H1 (cell line): ENCODE results near the gene MT1H. TPM values are rescaled to one million over a fixed set of nuclear protein-coding genes. Genes with fewer than 3 reads are reported as not detected.

ENCODE experiments used
- CTCF ChIA-PET: fragments of 300-600 bp; sonication (Branson Sonifier 250); formaldehyde crosslinking; loops from one replicate; lab custom pipeline; 2021; ENCODE audit not compliant: partially characterized antibody; lab: Charles Lee
- POLR2A ChIA-PET: fragments of 300-600 bp; sonication (Branson Sonifier 250); formaldehyde crosslinking; loops from one replicate; lab custom pipeline; 2021; ENCODE audit warnings: inconsistent platforms; ENCODE audit not compliant: partially characterized antibody; lab: Charles Lee
- DNase-seq, 2 experiments: peaks; one replicate each; pipeline versions ENCODE4 v3.0.0 to v3.0.0-alpha.2; 2010 to 2022; ENCODE audit warnings: low spot score in 2 of 2, low read depth in 1 of 2, mixed read lengths in 1 of 2
- FAIRE-seq: peaks from 2 replicates; lab custom pipeline; 2011; peaks lifted over from hg19 to GRCh38; lab: Jason Lieb, UNC
- H2AFZ ChIP-seq: 2 replicates; pipeline ENCODE4 v1.8.1; 2012; ENCODE audit warnings: low read length, inconsistent platforms
- H2AK5ac ChIP-seq: 2 replicates; pipeline ENCODE4 v1.6.1; 2013; ENCODE audit warnings: low read depth, low read length
- H2BK120ac ChIP-seq: replicated peaks from 2 replicates; pipeline ENCODE3; 2013; ENCODE audit warnings: low read depth, low read length, inconsistent platforms
- H2BK12ac ChIP-seq: 2 replicates; pipeline ENCODE4 v1.6.1; 2013; ENCODE audit warnings: low read depth, low read length
- H2BK15ac ChIP-seq: 2 replicates; pipeline ENCODE4 v1.6.1; 2013; ENCODE audit warnings: low read length
- H2BK20ac ChIP-seq: 2 replicates; pipeline ENCODE4 v1.6.1; 2013; ENCODE audit warnings: low read length
- H2BK5ac ChIP-seq: 2 replicates; pipeline ENCODE4 v1.6.1; 2013; ENCODE audit warnings: low read depth, low read length
- H3K14ac ChIP-seq: 2 replicates; pipeline ENCODE4 v1.6.1; 2013; ENCODE audit warnings: inconsistent platforms; ENCODE audit not compliant: insufficient read length
- H3K18ac ChIP-seq: 2 replicates; pipeline ENCODE4 v1.6.1; 2013; ENCODE audit warnings: low read length; ENCODE audit errors: extremely low read depth
- H3K23ac ChIP-seq: 2 replicates; pipeline ENCODE4 v1.6.1; 2013; ENCODE audit warnings: inconsistent platforms; ENCODE audit not compliant: insufficient read length
- H3K23me2 ChIP-seq: 2 replicates; pipeline ENCODE4 v1.6.1; 2013; ENCODE audit warnings: low read depth, low read length
- H3K27ac ChIP-seq: 2 replicates; pipeline ENCODE4 v1.6.1; 2011; ENCODE audit warnings: low read depth, low read length, inconsistent platforms
- H3K27me3 ChIP-seq, 4 experiments: replicated peaks in 1 of 4; 1 replicate in 1 of 4; 2 replicates in 3 of 4; pipeline versions ENCODE4 v1.6.1 to v1.8.1; 2011 to 2013; ENCODE audit warnings: low read length in 3 of 4, mild to moderate bottlenecking in 3 of 4, inconsistent platforms in 2 of 4, mixed read lengths in 2 of 4, moderate library complexity in 1 of 4; ENCODE audit not compliant: control insufficient read depth in 3 of 4, insufficient read depth in 3 of 4; ENCODE audit errors: extremely low read depth in 1 of 4
- H3K36me3 ChIP-seq, 4 experiments: 2 replicates each; pipeline versions ENCODE4 v1.6.1 to v1.8.1; 2011 to 2013; ENCODE audit warnings: mild to moderate bottlenecking in 4 of 4, low read length in 3 of 4, moderate library complexity in 2 of 4, control low read depth in 1 of 4, inconsistent platforms in 1 of 4; ENCODE audit not compliant: insufficient read depth in 4 of 4, control insufficient read depth in 2 of 4
- H3K4ac ChIP-seq: replicated peaks from 2 replicates; pipeline ENCODE3; 2013; ENCODE audit warnings: low read length, low read depth, mixed read lengths, inconsistent platforms; ENCODE audit not compliant: insufficient read length
- H3K4me1 ChIP-seq, 4 experiments: replicated peaks in 1 of 4; 1 replicate in 1 of 4; 2 replicates in 3 of 4; pipeline versions ENCODE4 v1.6.1 to v1.8.1; 2011 to 2013; ENCODE audit warnings: low read length in 3 of 4, inconsistent platforms in 2 of 4, mixed read lengths in 1 of 4; ENCODE audit not compliant: insufficient read depth in 4 of 4, control insufficient read depth in 3 of 4
- H3K4me2 ChIP-seq, 2 experiments: 2 replicates each; pipeline versions ENCODE4 v1.6.1 to v1.8.1; 2011 to 2013; ENCODE audit warnings: low read depth in 2 of 2, low read length in 2 of 2, control low read depth in 1 of 2, inconsistent platforms in 1 of 2, mild to moderate bottlenecking in 1 of 2; ENCODE audit not compliant: insufficient read depth in 1 of 2
- H3K4me3 ChIP-seq, 4 experiments: fragments of 200-600, 300-600 bp in 1 of 4; sonication (generic), shearing (Covaris generic), sonication (Bioruptor Twin) in 1 of 4; 2 replicates each; pipeline versions ENCODE4 v1.5.1 to v1.8.1; 2011 to 2016; ENCODE audit warnings: low read length in 4 of 4, low read depth in 3 of 4, control low read depth in 2 of 4, inconsistent platforms in 2 of 4, mild to moderate bottlenecking in 2 of 4, mixed read lengths in 1 of 4, moderate library complexity in 1 of 4; ENCODE audit not compliant: insufficient read depth in 2 of 4; ENCODE audit errors: extremely low read depth in 1 of 4
- H3K56ac ChIP-seq: replicated peaks from 2 replicates; pipeline ENCODE3; 2013; ENCODE audit warnings: low read depth, mild to moderate bottlenecking, mixed read lengths, low read length, inconsistent platforms; ENCODE audit not compliant: insufficient read length
- H3K79me1 ChIP-seq: 2 replicates; pipeline ENCODE4 v1.6.1; 2013; ENCODE audit warnings: low read depth, low read length, control low read depth
- H3K79me2 ChIP-seq, 2 experiments: 2 replicates each; pipeline versions ENCODE4 v1.6.1 to v1.8.1; 2012 to 2013; ENCODE audit warnings: low read length in 2 of 2, mild to moderate bottlenecking in 2 of 2, inconsistent platforms in 1 of 2; ENCODE audit not compliant: insufficient read depth in 2 of 2, control insufficient read depth in 1 of 2
- H3K9ac ChIP-seq, 4 experiments: replicated peaks in 1 of 4; 1 replicate in 1 of 4; 2 replicates in 3 of 4; pipeline versions ENCODE4 v1.6.1 to v1.8.1; 2011 to 2013; ENCODE audit warnings: low read depth in 3 of 4, low read length in 3 of 4, control low read depth in 2 of 4, mild to moderate bottlenecking in 2 of 4, moderate library complexity in 2 of 4, inconsistent platforms in 1 of 4; ENCODE audit errors: extremely low read depth in 1 of 4
- H3K9me3 ChIP-seq, 2 experiments: 2 replicates each; pipeline versions ENCODE4 v1.6.1 to v1.8.1; 2012 to 2013; ENCODE audit warnings: mild to moderate bottlenecking in 2 of 2, moderate library complexity in 2 of 2, control low read depth in 1 of 2, inconsistent platforms in 1 of 2, low read depth in 1 of 2, low read length in 1 of 2, mixed read lengths in 1 of 2; ENCODE audit not compliant: insufficient read depth in 2 of 2
- H4K20me1 ChIP-seq, 2 experiments: replicated peaks in 1 of 2; 2 replicates each; pipeline versions ENCODE3 to v1.8.1; 2011 to 2013; ENCODE audit warnings: inconsistent platforms in 2 of 2, low read length in 2 of 2, mild to moderate bottlenecking in 1 of 2; ENCODE audit not compliant: insufficient read depth in 2 of 2, control insufficient read depth in 1 of 2
- H4K5ac ChIP-seq: 2 replicates; pipeline ENCODE4 v1.6.1; 2013; ENCODE audit warnings: low read length, low read depth, mixed read lengths, inconsistent platforms; ENCODE audit not compliant: insufficient read length
- H4K8ac ChIP-seq: 2 replicates; pipeline ENCODE4 v1.8.0; 2013; ENCODE audit warnings: mild to moderate bottlenecking, moderate library complexity, low read length, inconsistent platforms; ENCODE audit not compliant: insufficient read depth; ENCODE audit errors: extremely low read depth
- H4K91ac ChIP-seq: replicated peaks from 2 replicates; pipeline ENCODE3; 2013; ENCODE audit warnings: low read length, mixed read lengths, inconsistent platforms; ENCODE audit not compliant: insufficient read length
- CBX8 ChIP-seq: fragments of 300-800, 300-1000 bp; sonication (generic); IDR thresholded peaks from 2 replicates; pipeline ENCODE4 v1.7.1; 2016; ENCODE audit warnings: low read depth, low read length, borderline replicate concordance
- CREB1 ChIP-seq: IDR thresholded peaks from 2 replicates; pipeline ENCODE4 v1.6.1; 2012; ENCODE audit warnings: inconsistent platforms
- KDM5A ChIP-seq: fragments of 200-600 bp; IDR thresholded peaks from 2 replicates; pipeline ENCODE4 v1.7.1; 2012; ENCODE audit warnings: mild to moderate bottlenecking, low read length, inconsistent platforms, mixed read lengths
- POLR2A ChIP-seq, 2 experiments: IDR thresholded peaks; 1 replicate in 1 of 2; 2 replicates in 1 of 2; pipeline ENCODE4 v1.6.1; 2011; ENCODE audit warnings: low read depth in 2 of 2, low read length in 2 of 2, mild to moderate bottlenecking in 2 of 2; ENCODE audit errors: control extremely low read depth in 1 of 2
- POLR2AphosphoS5 ChIP-seq: IDR thresholded peaks from 2 replicates; pipeline ENCODE4 v1.6.1; 2011; ENCODE audit warnings: low read depth, low read length
- TAF7 ChIP-seq: optimal IDR thresholded peaks from 2 replicates; pipeline ENCODE3; 2011; ENCODE audit warnings: low read depth, mild to moderate bottlenecking, inconsistent platforms, low read length, moderate library complexity, borderline replicate concordance
- TEAD4 ChIP-seq: IDR thresholded peaks from 2 replicates; pipeline ENCODE4 v1.6.1; 2012; ENCODE audit warnings: low read depth, low read length, inconsistent platforms, mixed read lengths
- WGBS, 2 experiments: shearing (Covaris generic) in 1 of 2; methylation state at CpG; one replicate each; pipeline versions ENCODE4 v1.1.6 to v1.1.7; 2013 to 2015; ENCODE audit warnings: low lambda C conversion rate in 2 of 2, mixed read lengths in 2 of 2, inconsistent platforms in 1 of 2, low coverage in 1 of 2, missing lambda C conversion rate in 1 of 2; ENCODE audit not compliant: insufficient replicate concordance in 2 of 2, insufficient coverage in 1 of 2, insufficient read length in 1 of 2; ENCODE audit errors: extremely low coverage in 1 of 2, missing lambda C conversion rate in 1 of 2; 5-methylcytosine and 5-hydroxymethylcytosine counted together
- polyA plus RNA-seq, 7 experiments: library from polyadenylated mRNA; depleted of rRNA in 3 of 7; stranded (reverse) in 5 of 7; unstranded in 2 of 7; fragments of >200 nt in 5 of 7; fragments of 200-250 nt in 2 of 7; gene quantifications; 1 replicate in 5 of 7; 2 replicates in 1 of 7; 4 replicates in 1 of 7; pipeline versions ENCODE4 v1.2.1 to v1.2.3, GENCODE V29; 2011 to 2013; ENCODE audit warnings: missing spikeins in 2 of 7, mixed read lengths in 2 of 7
- total RNA-seq: library from RNA; stranded (reverse); fragmentation: NEBNext Ultra II Directional; extraction: Animal tissue kit (Norgen Biotek cat#: 25700); gene quantifications from 2 replicates; pipeline ENCODE4 v1.2.1, GENCODE V29; 2021
- TF ChIP-seq, protein P1 (sequence below): IDR thresholded peaks from 2 replicates; pipeline ENCODE4 v1.6.1; 2012; ENCODE audit warnings: low read length, inconsistent platforms

The MT1H gene
- total and polyA plus RNA-seq, 2 of the 8 experiments (the other 6 are each of a cell fraction or from before 2014, with no cell fraction given), result 11.9 to 95.7 TPM

- POLR2A ChIA-PET, result interaction anchor here (1.0 to 12.9 kb wide), 4 partner anchors 11 to 54 kb away, joined by 3 to 205 read pairs (median 4); partner anchors contain the start of genes MT1E, MT1G and MT1H
These were observed 10.2 kb downstream of the MT1H start for GRCh38 chr16:56679818-56680217.

More at GRCh38 chr16:56679818-56680217, 10.2 kb downstream of the MT1H start:
- Histone ChIP-seq H3K4me2 (no peak overlapping the region), H4K20me1 (peaks cover 0 to 1% of the 10 kb centered on the region in 2 experiments), H3K27ac (no peak overlapping the region), H2AFZ (no peak overlapping the region), H2BK12ac (no peak overlapping the region), H3K23ac (no peak overlapping the region), H3K4ac (no peak overlapping the region), H2BK20ac (no peak overlapping the region), H3K18ac (no peak overlapping the region), H3K56ac (no peak overlapping the region), H3K79me2 (no peaks in the 10 kb centered on the region), H3K23me2 (peaks cover 10% of the 10 kb centered on the region), H4K8ac (no peak overlapping the region), H3K36me3 (peaks cover 0 to 3% (median 0%) of the 10 kb centered on the region in 4 experiments; a peak in 1 of 8 replicates), H4K91ac (no peak overlapping the region), H2AK5ac (no peak overlapping the region), H2BK5ac (no peak overlapping the region), H3K9me3 (no peaks in the 10 kb centered on the region), H2BK15ac (no peak overlapping the region), H2BK120ac (no peak overlapping the region), H3K79me1 (no peaks in the 10 kb centered on the region; the same call in 1 of the 2 replicates), H3K4me1 (peaks cover 0 to 32% (median 10%) of the 10 kb centered on the region in 4 experiments; a peak in 6 of 7 replicates), H3K14ac (no peak overlapping the region), H4K5ac (no peak overlapping the region), H3K4me3 (no peak overlapping the region), H3K9ac (no peak overlapping the region), H3K27me3 (peaks cover 0 to 61% (median 34%) of the 10 kb centered on the region in 4 experiments; a peak in 5 of 7 replicates)
- DNase-seq (no peak), FAIRE-seq (no peak)
- CTCF ChIA-PET, result interaction anchor here (0.8 to 6.0 kb wide), 4 partner anchors 9 to 76 kb away, joined by 3 to 57 read pairs (median 4); partner anchors contain the start of gene MT1H
- WGBS, 2 experiments, result 80% methylated on average over 6 of the region's 6 CpGs; no CpG with 5 or more reads in 1 of the 2 experiments
- TF ChIP-seq POLR2A (IDR thresholded peaks at IDR 0.05; ENCODE audit: control extremely low read depth in 1 of 2, low read depth in 2 of 2, low read length in 2 of 2) (no peak), CREB1 (no peak), TAF7 (no peak), TEAD4 (no peak), POLR2AphosphoS5 (no peak), KDM5A (no peak), CBX8 (no peak)
- TF ChIP-seq, protein P1, sequence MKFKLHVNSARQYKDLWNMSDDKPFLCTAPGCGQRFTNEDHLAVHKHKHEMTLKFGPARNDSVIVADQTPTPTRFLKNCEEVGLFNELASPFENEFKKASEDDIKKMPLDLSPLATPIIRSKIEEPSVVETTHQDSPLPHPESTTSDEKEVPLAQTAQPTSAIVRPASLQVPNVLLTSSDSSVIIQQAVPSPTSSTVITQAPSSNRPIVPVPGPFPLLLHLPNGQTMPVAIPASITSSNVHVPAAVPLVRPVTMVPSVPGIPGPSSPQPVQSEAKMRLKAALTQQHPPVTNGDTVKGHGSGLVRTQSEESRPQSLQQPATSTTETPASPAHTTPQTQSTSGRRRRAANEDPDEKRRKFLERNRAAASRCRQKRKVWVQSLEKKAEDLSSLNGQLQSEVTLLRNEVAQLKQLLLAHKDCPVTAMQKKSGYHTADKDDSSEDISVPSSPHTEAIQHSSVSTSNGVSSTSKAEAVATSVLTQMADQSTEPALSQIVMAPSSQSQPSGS, result no peak
